Upper lobe of left lung (tissue), 6 donors: ENCODE measurements around the gene SNTB2. TPM values are rescaled to one million over a fixed set of nuclear protein-coding genes. Genes with fewer than 3 reads are reported as not detected.
A peak's percentile ranks its signal among the peaks of the same experiment; 100 is the strongest.

Source experiments
- ATAC-seq, 2 donors: fragments of 200-7000 bp; cut with Tn5 transposase; one replicate each; pipeline ENCODE4 v1.9.1; 2022; ENCODE audit warnings: mild to moderate bottlenecking in 2 of 2, moderate library complexity in 2 of 2; ENCODE audit not compliant: low FRiP score in 2 of 2
- DNase-seq, 2 donors: peaks; one replicate each; pipeline ENCODE4 v3.0.0-alpha.2; 2019 to 2020
- H3K27ac ChIP-seq, 4 donors: fragments of 200-600 bp; sonication (generic); one replicate each; pipeline ENCODE4 v1.5.1; 2016 to 2019
- H3K27me3 ChIP-seq, 4 donors: fragments of 200-600 bp; sonication (generic); one replicate each; pipeline ENCODE4 v1.5.1; 2017 to 2019
- H3K36me3 ChIP-seq, 4 donors: fragments of 200-600 bp; sonication (generic); one replicate each; pipeline ENCODE4 v1.5.1; 2016 to 2019
- H3K4me1 ChIP-seq, 4 donors: fragments of 200-600 bp; sonication (generic); one replicate each; pipeline ENCODE4 v1.5.1; 2018 to 2019
- H3K4me3 ChIP-seq, 4 donors: fragments of 200-600 bp; sonication (generic); one replicate each; pipeline ENCODE4 v1.5.1; 2017 to 2019; ENCODE audit warnings: mild to moderate bottlenecking in 2 of 4, moderate library complexity in 1 of 4
- H3K9me3 ChIP-seq, 4 donors: fragments of 200-600 bp; sonication (generic); one replicate each; pipeline ENCODE4 v1.5.1; 2018 to 2019
- CTCF ChIP-seq, 6 experiments: fragments of 450-650 bp in 4 of 6; fragments of 200-600 bp in 2 of 6; sonication (generic) in 2 of 6; IDR thresholded peaks; one replicate each; pipeline ENCODE4 v1.5.1; 2016 to 2019; ENCODE audit warnings: antibody characterized with exemption in 6 of 6
- EP300 ChIP-seq, 4 donors: sonication (generic); formaldehyde crosslinking; IDR thresholded peaks; one replicate each; pipeline ENCODE4 v1.5.1; 2017; ENCODE audit warnings: antibody characterized with exemption in 4 of 4, control low read depth in 2 of 4
- POLR2A ChIP-seq, 4 donors: fragments of 450-650 bp; IDR thresholded peaks; one replicate each; pipeline ENCODE4 v1.5.1; 2016 to 2017; ENCODE audit warnings: antibody characterized with exemption in 4 of 4, mild to moderate bottlenecking in 2 of 4
- POLR2AphosphoS5 ChIP-seq, 2 donors: sonication (generic); formaldehyde crosslinking; IDR thresholded peaks; one replicate each; pipeline ENCODE4 v1.5.1; 2017; ENCODE audit warnings: antibody characterized with exemption in 2 of 2
- WGBS, 2 donors: methylation state at CpG; one replicate each; pipeline ENCODE4 v1.1.5; 2017 to 2018; 5-methylcytosine and 5-hydroxymethylcytosine counted together
- total RNA-seq, 6 donors: library from RNA; depleted of rRNA in 4 of 6; stranded (reverse); fragments of >200 nt in 4 of 6; gene quantifications; one replicate each; pipeline versions ENCODE4 v1.1.0 to v1.2.1, GENCODE V29; 2016 to 2021
- donor health status: DM: no; HTN: no; CAD: no; lungs with moderate emphysema.
- donor health status: DM: no; HTN: yes; CAD: no; lungs with severe emphysema.

The SNTB2 gene
- total RNA-seq, 6 donors from 2014 or later, result 24.1 to 41.2 (median 30.5) TPM

- no peaks in the 10 kb centered on the region for H3K27me3 ChIP-seq
- no peaks in the 10 kb centered on the region for H3K9me3 ChIP-seq
- TF ChIP-seq EP300 (IDR thresholded peaks at IDR 0.05) (no peak), POLR2AphosphoS5 (IDR thresholded peaks at IDR 0.05) (no peak), CTCF (IDR thresholded peaks at IDR 0.05) (no peak), POLR2A (IDR thresholded peaks at IDR 0.05) (no peak)
- DNase-seq (no peak), ATAC-seq (no peak)
- H3K4me3 ChIP-seq, result no peak overlapping the region
- WGBS, 2 donors, result 61 to 66% methylated on average over 1 of the region's 1 CpG
- H3K4me1 ChIP-seq, result peaks cover 6 to 8% (median 7%) of the 10 kb centered on the region in 4 donors
- H3K27ac ChIP-seq, result no peak overlapping the region
- H3K36me3 ChIP-seq, result peaks cover 0 to 5% (median 0%) of the 10 kb centered on the region in 4 donors
These were observed 120.1 kb downstream of the SNTB2 start for GRCh38 chr16:69307091-69307490.

GRCh38 chr16:69307856-69308255, 120.9 kb downstream of the SNTB2 start:
- H3K4me3 ChIP-seq, result no peak overlapping the region
- TF ChIP-seq POLR2AphosphoS5 (IDR thresholded peaks at IDR 0.05) (no peak), CTCF (IDR thresholded peaks at IDR 0.05) (no peak), POLR2A (IDR thresholded peaks at IDR 0.05) (no peak), EP300 (IDR thresholded peaks at IDR 0.05) (no peak)
- H3K36me3 ChIP-seq, result peaks cover 0 to 5% (median 0%) of the 10 kb centered on the region in 4 donors
- no peaks in the 10 kb centered on the region for H3K9me3 ChIP-seq
- ATAC-seq (no peak), DNase-seq (no peak)
- no peaks in the 10 kb centered on the region for H3K27me3 ChIP-seq
- H3K4me1 ChIP-seq, result peaks cover 13 to 15% (median 14%) of the 10 kb centered on the region in 4 donors
- no peak overlapping the region for H3K27ac ChIP-seq
- WGBS, 2 donors, result 87 to 89% methylated on average over 2 of the region's 2 CpGs

GRCh38 chr16:69309316-69309715, 122.4 kb downstream of the SNTB2 start:
- Histone ChIP-seq H3K27me3 (no peaks in the 10 kb centered on the region), H3K9me3 (no peaks in the 10 kb centered on the region), H3K27ac (no peak overlapping the region), H3K4me3 (no peak overlapping the region), H3K36me3 (peaks cover 0 to 6% (median 2%) of the 10 kb centered on the region in 4 donors), H3K4me1 (peaks cover 13 to 30% (median 18%) of the 10 kb centered on the region in 4 donors)
- ATAC-seq (no peak), DNase-seq (no peak)
- TF ChIP-seq CTCF (IDR thresholded peaks at IDR 0.05) (no peak), POLR2AphosphoS5 (IDR thresholded peaks at IDR 0.05) (no peak), EP300 (IDR thresholded peaks at IDR 0.05) (no peak), POLR2A (IDR thresholded peaks at IDR 0.05) (no peak)
- 85% methylated on average over 12 of the region's 12 CpGs for WGBS, 2 donors

- 22 to 23% methylated on average over 15 to 28 of the region's 70 CpGs for WGBS, 2 donors
- H3K4me1 ChIP-seq, result peaks cover 13 to 32% (median 18%) of the 10 kb centered on the region in 4 donors
- H3K9me3 ChIP-seq, result no peaks in the 10 kb centered on the region
- H3K4me3 ChIP-seq, result peak within 1 kb of the TSS; percentile 82 to 99 (median 92)
- ATAC-seq, result peak; percentile 99 to 100
- no peaks in the 10 kb centered on the region for H3K27me3 ChIP-seq
- peak; percentile 97 to 99 for DNase-seq
- TF ChIP-seq POLR2A (IDR thresholded peaks at IDR 0.05) (peak in 2 of 4 donors; percentile 81 to 86), EP300 (IDR thresholded peaks at IDR 0.05) (no peak), CTCF (IDR thresholded peaks at IDR 0.05) (peak; percentile 98 to 100 (median 99)), POLR2AphosphoS5 (IDR thresholded peaks at IDR 0.05) (peak; percentile 72 to 73)
- peaks cover 0 to 19% (median 16%) of the 10 kb centered on the region in 4 donors for H3K36me3 ChIP-seq
- H3K27ac ChIP-seq, result peak within 1 kb of the TSS; percentile 89 to 94 (median 92)
These were observed 123.9 kb downstream of the SNTB2 start, which contains the start of gene VPS4A for GRCh38 chr16:69310653-69311532. Gene VPS4A, plus strand, starts transcription at chr16:69311350. Its CDS starts 162 bp downstream, at chr16:69311512.
